ENCODE results near the gene HSPBAP1.
"Not testable (repeated sequence)": the region's sequence is repeated elsewhere in the genome, so short reads cannot be mapped to it uniquely, and the experiment has no call there.

HSPBAP1 gene

DNA sequence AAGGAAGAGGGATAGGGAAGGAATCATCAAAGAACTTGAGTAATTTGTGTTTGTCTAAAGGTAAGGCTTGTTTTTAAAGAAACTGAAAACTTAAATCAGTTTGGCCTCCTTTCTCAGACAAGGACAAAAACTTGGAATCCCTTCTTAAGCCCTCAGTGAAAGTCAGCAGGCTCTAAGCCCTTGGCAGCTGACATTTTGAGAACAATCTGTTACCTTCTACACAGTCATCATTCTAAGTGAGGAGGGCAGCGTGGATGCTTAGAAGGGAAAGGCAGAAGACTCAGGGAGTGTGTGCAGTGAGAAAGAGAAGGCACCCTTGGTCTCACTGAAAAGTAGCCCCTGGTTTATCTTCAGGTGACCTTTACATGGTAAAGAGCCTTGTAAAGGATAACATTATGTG lies 10.8 kb downstream of the HSPBAP1 start:
- DNase-seq: no peak

DNA sequence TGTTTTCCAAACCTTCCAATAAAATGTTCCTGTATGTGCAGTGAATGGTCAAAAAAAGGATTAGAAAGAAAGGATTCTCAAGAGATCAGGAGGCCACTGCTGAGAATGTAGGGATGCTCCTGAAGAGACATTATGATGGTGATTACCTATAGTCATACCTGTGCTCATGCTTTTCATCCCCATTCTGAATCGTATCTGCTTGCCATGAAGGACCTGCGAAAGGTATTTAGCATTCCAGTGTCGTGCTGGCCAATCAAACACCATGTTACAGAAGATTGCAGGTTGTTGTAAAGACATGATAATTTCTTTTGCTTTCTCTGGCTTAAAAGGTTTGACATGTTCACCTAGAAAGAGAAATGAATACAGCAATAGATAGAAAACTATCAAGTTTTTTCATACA lies 16.1 kb downstream of the HSPBAP1 start:
- no peak for DNase-seq

DNA sequence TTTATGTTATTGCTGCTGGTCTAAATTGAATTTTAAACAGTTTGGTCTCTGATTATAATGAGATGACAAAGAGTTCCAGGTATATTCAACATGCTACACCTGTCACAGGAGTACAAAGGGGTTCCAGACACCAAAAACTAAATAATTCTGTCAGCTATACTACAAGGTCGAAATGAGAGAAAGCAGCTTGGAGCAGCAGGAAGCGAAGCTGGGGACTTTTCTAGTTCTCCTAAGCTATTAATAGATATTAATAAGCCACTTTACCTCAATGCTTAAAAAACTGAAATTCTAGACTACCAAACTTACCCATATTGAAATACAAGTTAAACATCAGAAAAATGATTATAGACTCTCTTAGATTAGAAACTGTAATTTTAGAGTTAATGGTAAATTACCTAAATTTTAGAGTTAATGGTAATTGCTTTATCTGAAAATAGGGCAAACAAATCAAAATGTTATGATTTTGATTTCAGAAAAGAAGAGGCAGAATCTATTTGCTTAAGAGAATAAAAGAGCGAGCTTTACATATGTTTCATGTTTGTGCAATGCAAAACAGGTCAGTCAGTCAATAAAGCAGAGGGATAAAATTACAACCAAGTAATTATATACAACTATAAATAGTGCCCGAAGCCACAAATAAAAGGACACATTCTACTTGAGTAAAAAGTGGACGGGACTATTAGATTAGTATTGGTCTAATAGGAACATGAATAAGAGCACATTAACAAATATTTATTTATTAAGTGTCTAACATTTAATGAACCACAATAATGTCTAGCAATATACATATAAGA lies 16.8 kb downstream of the HSPBAP1 start:
- DNase-seq: no peak

DNA sequence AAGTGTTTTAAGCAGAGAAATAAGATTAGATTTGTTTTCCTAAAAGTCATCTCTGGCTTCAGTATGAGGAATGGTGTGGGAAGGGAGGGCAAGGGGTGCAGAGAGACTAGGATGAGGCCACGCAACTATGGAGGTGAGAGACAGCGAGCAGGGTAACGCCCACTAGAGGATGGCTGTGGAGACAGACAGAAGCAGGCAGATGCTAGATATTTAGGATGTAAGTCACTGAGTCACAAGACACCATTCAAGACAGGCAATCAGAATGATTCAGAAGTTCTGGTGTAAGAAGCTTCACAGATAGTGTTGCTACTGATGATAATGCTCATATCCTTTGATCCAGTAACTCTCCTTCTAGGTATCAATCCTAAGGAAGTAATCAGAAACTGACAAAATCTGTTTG lies 19.1 kb downstream of the HSPBAP1 start:
- no peak for DNase-seq

DNA sequence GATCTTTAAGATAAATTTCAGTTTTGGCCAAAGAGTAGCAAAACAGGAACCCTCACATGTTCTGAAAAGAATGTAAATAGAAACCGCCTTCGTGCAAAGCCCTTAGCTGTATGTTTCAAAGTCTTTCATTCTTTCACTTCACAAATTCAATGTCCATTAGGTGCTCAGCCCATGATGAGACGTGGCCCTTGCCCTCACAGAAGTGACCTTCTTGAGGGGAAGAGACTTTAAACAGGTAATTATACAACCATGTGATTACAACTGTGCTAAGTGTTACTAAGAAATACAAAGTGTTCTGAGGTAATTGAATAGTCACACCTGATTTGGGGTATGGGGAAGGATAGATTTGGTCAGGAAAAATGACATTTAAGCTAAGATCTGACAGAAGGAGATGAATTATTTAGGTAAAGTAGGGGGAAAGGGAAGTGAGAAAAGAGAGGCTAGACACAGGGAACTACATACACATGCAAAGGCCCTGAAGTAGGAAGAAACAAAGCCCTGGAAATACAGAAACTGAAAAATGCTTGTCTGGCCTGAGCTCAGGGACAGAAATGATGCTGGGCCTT lies 19.6 kb downstream of the HSPBAP1 start:
- DNase-seq: no peak

DNA sequence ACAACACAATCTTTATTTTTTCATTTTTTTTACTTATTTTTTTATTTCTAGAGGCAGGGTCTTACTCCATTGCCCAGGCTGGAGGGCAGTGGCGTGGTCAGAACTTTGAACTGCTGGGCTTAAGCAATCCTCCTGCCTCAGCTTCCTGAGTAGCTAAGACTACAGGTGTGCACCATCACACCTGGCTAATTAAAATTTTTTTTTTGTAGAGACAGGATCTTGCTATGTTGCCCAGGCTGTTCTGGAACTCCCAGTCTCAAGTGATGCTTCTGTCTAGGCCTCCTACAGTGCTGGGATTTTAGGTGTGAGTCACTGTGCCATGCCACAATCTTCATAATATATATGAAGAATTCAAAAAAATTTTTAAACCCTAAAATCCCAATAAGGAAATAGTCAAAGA lies 20.8 kb downstream of the HSPBAP1 start:
- DNase-seq: no peak

DNA sequence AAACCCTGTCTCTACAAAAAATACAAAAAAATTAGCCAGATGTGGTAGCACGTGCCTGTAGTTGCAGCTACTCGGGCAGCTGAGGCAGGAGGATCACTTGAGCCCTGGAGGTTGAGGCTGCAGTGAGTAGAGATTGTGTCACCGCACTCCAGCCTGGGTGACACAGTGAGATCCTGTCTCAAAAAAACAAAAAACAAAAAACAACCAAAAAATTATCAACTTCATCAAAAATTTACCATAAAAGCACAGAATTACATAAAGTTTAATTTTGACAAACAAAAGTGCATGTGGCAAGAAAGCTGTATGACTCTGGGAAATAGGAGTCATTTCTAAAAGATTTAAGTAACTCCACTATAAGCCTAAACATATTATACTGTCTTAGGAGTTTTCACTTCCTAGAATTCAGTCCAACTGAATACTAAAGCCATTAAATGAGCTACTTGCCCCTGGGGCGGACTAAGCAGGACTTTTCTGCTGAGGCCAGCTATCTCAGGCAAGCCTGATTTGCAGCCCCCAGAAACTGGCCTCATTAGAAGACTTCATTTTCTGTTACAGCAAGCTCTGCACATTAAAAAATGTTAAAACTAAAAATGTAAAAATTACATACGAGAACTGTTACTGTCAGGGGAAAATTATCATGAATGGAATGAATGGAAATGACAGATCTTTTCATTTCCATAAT lies 23.0 kb downstream of the HSPBAP1 start:
- DNase-seq: no peak

DNA sequence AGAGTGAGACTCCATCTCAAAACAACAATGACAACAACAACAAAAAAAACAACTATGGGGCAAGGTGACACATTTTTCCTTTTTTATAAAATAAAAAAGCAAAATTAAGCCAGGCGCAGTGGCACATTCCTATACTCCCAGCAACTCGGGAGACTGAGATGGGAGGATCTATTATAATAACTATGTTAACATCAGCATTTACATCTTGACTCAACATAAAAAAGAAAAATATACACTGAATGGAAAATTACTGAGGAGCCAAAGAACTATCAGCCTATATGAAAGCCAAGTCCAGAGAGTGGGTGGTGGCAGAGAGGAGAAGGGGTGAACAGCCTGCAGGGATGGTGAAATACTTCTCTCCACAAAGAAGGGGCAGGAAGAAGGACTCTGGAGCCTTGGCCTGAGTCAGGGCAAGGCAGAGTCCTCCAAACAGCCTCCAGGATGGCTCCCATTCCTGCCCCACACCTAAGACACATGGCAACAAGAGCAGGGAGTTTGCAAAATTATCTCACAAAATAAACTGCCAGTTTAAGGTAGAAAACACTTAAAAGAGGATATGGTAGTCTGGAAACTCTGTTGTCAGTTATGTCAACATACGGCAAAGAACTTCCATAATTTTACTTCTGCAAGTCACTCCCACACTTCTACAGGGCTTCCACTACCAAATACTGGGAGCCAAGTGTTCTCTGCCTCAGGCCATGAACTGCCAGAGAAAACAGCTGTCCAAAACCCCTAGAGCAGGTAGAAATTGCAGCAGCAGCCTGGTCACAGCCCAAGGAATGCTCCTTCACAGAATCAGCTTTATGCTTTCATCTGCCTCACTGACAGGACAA lies 25.9 kb downstream of the HSPBAP1 start:
- no peak for DNase-seq

DNA sequence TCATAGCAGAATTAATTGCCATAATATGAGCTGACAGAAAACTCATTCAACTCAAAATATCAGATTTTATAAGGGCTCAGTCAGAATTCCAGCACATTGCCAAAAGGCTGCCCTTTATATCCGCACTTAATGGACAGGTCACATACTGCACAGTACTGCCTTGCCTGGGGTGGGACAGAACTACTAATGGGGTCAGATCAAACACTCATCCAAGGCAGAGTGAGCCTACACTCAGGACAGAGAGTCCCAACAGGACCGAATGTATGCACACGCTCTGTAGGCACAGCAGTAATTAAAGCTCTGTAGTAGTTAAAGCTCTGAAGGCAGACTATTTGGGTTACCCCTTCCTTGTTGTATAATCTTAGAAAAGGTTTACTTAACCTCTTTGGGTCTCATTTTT lies 27.2 kb downstream of the HSPBAP1 start:
- DNase-seq: no peak

DNA sequence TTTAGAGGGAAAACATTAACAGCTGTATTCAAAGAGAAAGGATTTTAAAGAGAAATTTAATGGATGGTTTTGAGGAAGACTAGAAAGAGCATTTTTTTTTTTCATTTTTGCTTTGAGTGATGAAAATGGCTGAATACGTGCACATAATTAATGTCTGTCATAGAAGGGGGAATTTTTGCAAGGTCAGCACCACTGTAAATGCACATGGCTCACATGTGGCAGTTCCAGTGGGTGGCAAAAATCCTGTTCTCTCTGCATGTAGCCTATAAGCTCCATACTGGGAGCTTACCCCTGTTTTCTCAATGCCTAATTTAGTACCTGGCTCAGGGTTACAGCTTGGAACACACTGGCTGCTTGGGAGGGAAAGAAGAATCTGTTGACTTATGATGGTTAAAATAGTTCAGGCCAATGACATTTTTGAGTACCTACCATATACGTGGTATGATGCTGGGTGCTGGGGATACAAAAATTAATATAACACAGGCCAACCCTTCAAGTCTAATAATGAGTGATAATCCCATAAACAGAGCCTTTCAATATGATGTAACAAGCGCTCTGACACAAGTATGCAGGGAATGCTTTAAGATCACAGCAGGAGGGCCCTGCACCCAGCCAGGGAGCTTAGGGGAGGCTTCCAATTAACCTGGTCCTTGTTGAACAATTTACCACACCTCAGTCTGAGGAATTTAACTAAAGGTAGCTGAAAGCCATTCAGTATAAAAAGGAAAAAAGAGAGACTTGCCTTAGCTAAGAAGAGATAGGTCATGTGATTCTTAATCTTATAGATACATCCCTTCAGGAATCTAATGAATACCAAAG lies 33.0 kb downstream of the HSPBAP1 start:
- no peak for DNase-seq

DNA sequence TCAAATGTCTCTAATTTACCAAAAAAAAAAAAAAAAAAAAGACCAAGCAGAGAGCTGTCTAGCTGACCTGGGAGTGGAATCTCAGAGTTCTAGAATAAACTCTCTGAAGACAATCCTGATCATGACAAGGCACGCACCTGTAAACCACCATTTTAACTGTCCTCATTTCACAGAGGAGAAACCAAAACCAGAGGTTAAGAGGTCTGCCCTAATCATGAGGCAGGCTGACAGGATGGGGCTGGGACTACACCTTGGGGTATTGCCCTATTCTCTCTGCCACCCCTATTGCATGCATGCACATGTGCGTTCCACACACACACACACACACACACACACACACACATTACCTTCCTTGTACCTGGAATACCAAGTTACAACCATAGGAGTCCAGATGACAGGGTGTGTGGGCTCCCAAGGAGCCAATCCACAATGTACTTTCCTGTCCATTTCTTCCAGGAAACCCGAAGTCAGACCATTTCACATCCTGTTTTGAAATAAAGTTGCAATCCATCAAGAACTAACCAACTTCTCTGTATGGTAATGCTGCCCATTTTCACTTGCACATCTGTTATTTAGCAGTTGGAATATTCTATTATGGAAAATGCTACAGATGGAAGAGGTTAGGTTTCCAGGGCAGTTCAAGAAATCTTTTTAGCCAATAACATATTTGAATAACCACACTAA lies 34.6 kb downstream of the HSPBAP1 start:
- no peak for DNase-seq

DNA sequence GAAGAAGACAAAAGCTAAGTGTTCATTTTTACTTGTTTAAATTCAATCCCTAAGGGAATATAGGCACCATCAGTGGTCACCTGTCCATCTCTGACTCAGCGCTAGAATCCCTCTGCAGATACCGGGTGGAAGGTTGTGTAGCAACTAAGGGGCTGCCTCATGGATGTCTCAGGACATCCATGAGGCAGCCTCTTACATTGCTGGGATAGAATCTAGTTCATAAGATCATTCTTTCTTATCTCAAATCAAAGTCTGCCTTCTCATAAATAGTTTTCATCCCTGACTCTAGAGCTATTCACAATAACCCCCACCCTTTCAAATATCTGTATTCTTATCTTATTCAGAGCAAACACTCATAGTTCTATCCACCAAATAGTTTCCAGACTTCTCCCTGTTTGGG lies 38.1 kb downstream of the HSPBAP1 start:
- no peak for DNase-seq

DNA sequence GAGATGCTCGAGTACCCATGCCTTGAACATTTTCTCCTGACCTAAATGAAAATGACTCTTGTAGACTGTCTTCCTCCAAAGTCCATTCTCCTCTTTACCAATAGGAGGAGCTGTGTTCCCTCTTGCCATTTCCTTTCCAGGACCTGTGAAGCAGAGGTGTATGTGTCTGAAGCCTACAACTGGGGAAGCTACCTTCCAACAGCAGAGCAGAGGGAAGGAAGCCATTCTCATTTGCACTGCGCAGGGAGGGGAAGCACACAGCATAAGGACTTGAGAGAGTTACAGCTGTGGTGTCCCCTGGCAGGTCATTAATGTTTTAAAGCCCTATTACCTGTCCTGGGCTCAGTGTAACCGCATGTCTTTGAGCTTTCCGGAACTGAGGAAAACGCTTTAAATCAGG lies 38.7 kb downstream of the HSPBAP1 start:
- DNase-seq: no peak

DNA sequence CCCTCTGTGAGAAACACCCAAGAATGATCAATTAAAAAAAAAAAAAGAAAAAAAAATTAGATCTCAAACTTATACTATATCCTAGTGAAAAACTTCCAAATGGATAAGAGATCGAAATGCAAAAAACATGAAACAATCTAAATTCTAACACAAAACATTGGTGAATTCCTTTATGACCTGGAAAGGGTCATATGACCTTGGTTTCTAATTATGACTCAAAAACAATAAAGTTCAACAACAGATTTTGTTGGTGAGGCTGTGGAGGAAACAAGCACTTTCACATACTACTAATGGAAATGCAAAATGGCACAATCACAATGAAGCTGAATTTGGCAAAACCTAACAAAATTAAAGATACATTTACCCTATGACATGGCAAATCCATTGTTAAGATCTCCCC lies 45.3 kb downstream of the HSPBAP1 start:
- DNase-seq: no peak

DNA sequence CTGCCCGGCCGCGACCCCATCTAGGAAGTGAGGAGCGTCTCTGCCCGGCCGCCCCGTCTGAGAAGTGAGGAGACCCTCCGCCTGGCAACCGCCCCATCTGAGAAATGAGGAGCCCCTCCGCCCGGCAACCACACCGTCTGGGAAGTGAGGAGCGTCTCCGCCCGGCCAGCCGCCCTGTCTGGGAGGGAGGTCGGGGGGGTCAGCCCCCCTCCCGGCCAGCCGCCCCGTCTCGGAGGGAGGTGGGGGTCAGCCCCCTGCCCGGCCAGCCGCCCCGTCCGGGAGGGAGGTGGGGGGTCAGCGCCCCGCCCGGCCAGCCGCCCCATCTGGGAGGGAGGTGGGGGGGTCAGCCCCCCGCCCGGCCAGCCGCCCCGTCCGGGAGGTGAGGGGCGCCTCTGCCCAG lies 46.3 kb downstream of the HSPBAP1 start:
- DNase-seq: not testable (repeated sequence)

DNA sequence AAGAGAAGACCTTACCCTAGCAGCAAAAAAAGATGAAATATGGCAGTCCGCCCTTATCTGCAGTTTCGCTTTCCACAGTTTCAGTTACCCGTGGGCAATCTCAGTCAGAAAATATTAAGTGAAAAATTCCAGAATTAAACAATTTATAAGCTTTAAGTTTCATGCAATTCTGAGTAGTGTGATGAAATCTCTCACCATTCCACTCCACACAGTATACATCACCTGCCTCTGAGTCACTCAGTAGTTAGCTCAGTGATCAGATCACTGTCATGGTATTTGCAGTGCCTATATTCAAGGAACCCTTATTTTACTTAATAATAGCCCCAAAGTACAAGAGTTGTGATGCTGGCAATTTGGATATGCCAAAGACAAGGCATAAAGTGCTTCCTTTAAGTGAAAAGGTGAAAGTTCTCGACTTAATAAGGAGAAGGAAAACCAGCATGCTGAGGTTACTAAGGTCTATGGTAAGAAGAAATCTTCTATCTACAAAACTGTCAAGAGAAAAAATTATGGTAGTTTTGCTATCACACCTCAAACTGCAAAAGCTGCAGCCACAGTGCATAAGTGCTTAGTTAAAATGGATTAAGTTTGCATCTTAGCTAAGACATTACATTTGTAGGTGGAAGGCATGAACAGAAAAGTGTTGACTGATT lies 48.1 kb downstream of the HSPBAP1 start:
- DNase-seq: no peak

DNA sequence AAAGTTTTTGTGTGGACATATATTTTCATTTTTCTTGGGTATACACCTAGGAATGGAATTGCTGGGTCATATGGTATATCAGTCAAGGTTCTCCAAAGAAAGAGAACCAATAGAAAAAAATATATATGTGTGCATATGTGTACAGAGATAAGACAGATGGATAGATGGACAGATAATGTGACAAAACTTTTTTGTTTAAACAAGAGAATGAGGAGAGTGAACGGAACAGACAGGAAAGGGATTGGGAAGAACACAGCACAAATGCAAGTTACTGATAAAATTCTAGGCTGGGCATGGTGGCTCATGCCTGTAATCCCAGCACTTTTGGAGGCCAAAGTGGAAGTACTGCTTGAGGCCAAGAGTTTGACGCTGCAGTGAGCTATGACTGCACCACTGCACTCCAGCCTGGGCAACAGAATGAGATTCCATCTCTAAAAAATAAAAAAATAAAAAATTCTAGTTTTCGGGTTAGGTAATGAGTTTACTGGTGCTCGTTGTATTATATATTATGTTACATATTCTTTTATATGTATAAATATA lies 50.0 kb downstream of the HSPBAP1 start:
- DNase-seq: no peak

DNA sequence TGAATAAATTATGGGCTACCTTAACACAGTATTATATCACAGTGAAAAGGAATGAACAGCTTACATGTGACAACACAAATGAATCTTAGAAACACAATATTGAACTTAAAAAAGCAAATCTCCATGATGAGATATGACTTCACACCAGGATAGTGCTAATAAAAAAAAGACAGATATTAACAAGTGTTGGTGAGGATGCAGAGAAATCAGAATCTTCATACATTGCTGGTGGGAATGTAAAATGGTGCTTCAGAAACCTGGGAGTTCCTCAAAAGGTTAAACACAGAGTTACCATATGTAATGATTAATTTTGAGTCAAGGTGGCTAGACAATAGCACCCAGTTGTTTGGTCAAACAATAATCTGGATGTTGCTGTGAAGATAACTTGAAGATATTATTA lies 51.4 kb downstream of the HSPBAP1 start:
- DNase-seq: no peak

DNA sequence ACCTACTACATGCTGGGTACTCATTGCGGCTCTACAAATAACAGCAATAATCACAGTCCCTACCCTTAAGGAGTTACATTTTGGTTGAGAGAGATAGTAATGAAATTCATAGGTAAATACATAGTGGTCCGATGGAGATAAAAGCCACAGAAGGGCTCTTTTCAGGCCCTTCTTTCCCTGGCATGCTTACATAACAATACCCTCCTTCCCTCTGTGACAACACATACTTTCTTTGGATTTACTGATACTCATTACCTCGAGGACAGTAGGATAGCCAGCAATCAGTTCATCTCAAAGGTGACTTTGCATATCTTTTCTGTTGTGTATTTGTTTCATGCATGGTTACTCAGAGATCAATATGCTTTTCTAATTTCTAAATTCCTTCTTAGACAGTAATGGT lies 54.5 kb downstream of the HSPBAP1 start:
- DNase-seq: no peak

DNA sequence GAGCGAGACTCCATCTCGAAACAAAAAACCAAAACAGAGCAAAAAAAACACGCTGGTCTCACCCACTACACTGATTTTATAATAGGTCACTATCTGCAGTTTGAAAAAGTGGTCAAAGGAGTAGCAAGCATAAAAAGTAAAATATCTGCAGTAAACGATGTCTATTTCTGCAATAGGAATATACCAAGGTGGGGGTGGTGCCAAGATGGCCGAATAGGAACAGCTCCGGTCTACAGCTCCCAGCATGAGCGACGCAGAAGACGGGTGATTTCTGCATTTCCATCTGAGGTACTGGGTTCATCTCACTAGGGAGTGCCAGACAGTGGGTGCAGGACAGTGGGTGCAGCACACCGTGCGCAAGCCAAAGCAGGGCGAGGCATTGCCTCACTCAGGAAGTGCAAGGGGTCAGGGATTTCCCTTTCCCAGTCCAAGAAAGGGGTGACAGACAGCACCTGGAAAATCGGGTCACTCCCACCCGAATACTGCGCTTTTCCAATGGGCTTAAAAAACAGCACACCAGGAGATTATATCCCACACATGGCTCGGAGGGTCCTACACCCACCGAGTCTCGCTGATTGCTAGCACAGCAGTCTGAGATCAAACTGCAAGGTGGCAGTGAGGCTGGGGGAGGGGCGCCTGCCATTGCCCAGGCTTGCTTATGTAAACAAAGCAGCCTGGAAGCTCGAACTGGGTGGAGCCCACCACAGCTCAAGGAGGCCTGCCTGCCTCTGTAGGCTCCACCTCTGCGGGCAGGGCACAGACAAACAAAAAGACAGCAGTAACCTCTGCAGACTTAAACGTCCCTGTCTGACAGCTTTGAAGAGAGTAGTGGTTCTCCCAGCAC lies 60.7 kb downstream of the HSPBAP1 start:
- DNase-seq: not testable (repeated sequence)
